Renal cortical epithelial cell (primary cell): ENCODE measurements around the gene DDX28. TPM values are rescaled to one million over a fixed set of nuclear protein-coding genes. Genes with fewer than 3 reads are reported as not detected.
A peak's percentile ranks its signal among the peaks of the same experiment; 100 is the strongest.
"Not testable (repeated sequence)": the region's sequence is repeated elsewhere in the genome, so short reads cannot be mapped to it uniquely, and the experiment has no call there.

Experiments
- DNase-seq: peaks from one replicate; pipeline ENCODE4 v3.0.0-alpha.2; 2011; ENCODE audit warnings: low read depth
- total RNA-seq: library from RNA; depleted of rRNA; stranded (reverse); fragments of >200 nt; gene quantifications from 2 replicates; pipeline ENCODE4 v1.2.3, GENCODE V29; 2014

DDX28 gene
- total RNA-seq, 1 donor from 2014 or later: 12.9 TPM

DNA sequence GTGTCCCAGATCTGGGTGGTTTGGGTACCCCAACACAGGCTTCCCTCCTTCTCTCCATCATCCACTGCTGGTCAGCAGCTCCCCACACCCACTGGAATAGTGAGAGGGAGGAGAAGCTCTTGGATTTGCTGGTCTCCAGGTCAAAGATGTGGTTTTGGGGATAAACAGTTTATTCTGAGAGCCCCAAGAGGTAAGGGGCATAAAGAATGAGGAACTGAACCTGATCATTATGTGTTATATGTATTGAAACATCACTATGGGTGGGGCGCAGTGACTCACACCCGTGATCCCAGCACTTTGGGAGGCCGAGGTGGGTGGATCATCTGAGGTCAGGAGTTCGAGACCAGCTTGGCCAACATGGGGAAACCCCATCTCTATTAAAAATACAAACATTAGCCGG lies 27.6 kb downstream of the DDX28 start:
- no peak for DNase-seq

DNA sequence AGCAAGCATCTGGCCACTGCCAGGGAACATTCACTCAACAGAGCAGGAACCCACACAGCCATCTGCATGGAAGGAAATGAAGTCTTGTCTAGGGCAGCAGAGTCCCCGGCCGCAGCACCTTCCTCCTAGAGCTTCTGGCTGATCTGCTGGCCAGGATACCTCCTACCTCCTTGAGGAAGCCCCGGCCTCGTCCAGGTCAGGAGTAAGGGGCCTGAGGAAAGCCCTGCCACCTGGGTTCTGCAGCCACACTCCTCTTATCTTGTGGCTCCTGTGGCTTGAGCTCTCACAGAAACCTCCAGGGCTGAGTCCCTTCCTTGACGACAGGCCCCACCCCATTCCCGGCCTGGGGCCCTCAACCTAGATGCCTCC lies 29.0 kb downstream of the DDX28 start:
- DNase-seq: not testable (repeated sequence)

DNA sequence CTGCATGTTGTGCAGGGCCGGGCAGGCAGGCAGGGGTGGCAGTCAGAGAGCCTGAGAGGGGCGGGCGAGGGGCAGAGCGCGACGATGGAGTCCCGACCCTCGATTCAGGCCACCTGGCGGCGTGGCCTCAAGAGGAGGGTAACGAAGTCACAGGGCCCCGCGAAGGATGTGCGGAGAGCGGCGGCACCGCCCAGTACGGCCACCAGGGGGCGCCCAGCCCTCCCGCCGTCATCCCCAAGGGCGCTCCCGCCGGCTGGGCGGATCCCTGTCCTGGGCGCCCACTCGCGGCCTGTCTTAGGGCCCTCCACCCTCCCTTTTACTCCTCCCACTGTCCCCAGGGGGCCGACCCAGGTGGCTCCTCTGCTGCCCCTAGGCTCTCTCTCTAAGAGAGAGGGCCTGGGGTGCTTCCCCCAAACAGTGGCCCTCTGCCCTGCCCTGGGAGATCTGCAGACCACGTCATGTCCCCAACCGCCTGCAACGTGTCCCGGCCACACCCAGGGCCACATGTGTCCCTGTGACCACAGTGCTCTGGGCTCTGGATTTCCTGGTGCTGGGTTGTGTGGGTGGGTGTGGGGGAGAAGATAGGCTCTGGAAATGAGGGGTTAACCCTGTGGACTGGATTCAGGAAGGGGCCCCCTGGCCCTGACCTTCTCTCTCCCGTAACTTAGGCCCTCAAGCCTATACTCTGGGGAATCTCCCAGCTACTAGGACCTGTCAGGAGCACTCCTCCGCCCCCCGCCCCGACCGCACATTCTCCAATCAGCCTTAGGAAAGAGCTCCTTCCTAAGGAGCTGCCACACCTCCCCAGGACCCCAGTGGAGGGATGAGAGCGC lies 29.6 kb downstream of the DDX28 start:
- DNase-seq: peak; percentile 4

DNA sequence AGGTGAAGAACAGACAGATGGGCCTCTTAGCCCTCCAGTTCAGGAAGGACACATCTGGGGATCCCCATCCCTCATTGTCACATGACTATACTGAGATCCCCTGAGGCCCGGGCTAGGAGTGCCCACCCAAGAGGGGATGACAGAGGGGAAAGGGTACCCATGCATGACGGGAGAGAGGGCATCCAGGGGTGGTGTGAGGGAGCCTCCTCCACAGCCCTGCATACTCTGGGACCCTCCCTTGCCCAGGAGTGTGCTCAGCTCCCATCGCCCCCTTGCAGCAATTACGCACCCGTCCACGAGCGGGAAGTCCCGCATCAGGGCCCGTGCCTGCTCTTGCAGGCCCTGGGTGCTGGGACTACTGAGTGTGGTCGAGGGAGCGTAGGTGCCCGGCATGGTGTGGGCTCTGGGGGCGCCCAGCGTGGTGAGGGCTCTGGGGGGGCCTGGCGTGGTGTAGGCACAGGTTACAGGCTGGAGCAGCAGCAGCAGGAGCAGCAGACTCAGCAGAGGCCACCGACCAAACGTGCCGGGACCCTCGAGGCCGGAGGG lies 30.3 kb downstream of the DDX28 start:
- no peak for DNase-seq

DNA sequence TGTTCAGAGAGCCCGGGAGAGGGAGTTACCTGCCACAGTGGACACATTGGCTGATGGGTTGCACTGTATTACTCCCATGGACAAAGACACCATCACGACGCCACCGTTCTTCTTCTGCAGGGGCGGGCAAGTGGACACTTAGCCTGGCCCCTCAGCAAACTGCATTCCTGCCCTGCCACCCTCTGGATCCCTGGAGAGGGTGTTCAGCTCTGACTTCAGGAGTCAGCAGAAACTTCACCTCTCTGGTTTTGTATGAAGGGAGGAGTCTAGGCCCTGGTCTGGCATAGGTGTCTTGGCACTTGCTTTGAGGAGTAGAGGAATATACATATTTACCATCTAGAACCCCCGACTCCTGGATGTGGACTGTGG lies 33.0 kb downstream of the DDX28 start:
- no peak for DNase-seq

DNA sequence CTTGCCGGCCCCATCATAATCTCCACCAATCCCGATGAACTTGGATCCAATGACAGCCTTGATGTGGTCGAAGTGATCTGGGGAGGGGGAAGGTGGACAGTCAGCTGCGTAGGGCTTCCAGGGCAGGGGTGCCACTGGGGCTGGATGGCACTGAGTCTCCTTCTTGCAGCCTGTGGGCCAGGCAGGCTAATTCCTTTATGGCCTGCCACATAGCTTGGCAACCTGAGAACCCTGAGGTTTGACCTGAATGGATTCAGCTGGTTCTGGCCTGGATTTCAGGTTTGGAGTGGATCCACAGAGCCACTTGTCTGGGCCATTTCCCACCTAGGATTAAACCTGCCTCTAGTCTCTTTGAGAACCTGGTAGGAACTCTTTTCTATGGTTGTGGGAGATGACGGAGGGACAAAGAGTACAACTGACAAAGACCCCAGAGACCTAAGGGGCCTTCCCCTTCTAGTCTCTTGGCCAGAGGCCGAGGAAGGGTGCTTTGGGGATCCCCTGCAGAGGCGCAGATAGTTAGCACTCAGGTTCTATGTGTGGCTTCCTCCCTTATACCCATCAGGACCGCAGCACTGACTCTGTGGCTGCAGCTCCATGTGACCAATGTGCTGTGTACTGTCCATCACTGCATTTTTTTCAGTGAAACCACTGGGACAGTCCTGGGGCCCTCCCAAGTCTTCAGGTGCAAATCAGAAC lies 33.6 kb downstream of the DDX28 start:
- no peak for DNase-seq

DNA sequence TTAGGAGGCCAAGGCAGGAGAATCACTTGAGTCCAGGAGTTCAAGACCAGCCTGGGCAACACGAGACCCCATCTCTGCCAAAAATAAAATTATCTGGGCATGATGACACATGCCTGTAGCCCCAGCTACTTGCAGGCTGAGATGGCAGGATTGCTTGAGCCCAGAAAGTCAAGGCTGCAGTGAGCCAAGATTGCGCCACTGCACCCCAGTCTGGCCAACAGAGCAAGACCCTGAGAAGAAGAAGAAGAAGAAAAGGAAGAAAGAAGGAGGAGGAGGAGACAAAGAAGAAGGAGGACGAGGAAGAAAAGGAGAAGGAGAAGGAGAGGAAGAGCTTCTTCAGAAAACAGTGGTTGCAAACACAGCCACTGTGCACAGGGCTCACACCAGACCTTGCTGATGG lies 34.4 kb downstream of the DDX28 start:
- DNase-seq: no peak

DNA sequence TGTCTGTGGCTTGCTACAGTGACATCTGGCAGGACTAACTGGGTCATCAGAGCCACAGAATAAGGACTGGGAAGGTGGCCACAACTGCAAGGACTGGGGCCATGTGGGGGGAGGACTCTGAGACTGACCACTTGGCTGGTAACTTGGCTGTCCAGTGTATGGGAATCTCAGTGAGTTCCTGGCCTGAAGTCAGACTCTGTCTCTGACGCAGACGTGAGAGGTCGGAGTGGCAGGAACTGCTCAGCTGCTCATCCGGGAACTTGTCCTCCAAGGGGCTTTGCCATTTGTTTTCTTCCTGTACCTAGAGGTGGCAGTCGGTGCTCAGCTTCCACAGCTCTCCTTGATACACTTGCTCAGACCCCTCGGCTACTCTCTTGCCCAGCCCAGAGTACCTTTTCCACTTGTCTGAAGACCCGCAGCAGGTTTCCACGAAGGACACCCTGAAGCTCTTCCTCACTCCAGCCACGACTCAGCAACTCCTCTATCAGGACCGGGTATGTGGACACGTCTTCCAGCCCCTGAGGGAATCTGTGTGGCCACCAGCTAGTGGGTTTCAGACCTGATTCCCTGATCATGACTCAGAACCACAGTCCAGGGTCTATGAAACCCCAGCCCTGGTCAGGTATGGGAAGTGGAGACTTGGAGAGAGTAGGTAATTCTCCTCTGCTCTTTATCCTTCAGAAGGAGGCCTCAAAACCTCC lies 35.4 kb downstream of the DDX28 start:
- peak; percentile 19 for DNase-seq

DNA sequence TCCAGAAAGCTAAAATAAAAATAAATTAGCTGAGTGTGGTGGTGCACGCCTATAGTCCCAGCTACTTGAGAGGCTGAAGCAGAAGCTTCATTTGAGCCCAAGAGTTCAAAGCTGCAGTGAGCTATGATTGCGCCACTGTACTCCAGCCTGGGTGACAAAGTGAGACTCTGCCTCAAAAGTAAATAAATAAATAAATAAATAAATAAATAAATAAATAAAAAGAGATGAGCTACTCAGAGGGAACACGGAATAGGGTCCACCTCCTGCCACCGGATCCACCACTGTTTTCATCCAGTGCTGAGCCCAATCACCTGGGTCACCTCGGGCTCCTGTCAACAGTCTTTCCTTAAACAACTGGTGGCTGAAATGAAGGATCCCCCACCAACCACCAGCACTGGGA lies 36.1 kb downstream of the DDX28 start:
- no peak for DNase-seq

DNA sequence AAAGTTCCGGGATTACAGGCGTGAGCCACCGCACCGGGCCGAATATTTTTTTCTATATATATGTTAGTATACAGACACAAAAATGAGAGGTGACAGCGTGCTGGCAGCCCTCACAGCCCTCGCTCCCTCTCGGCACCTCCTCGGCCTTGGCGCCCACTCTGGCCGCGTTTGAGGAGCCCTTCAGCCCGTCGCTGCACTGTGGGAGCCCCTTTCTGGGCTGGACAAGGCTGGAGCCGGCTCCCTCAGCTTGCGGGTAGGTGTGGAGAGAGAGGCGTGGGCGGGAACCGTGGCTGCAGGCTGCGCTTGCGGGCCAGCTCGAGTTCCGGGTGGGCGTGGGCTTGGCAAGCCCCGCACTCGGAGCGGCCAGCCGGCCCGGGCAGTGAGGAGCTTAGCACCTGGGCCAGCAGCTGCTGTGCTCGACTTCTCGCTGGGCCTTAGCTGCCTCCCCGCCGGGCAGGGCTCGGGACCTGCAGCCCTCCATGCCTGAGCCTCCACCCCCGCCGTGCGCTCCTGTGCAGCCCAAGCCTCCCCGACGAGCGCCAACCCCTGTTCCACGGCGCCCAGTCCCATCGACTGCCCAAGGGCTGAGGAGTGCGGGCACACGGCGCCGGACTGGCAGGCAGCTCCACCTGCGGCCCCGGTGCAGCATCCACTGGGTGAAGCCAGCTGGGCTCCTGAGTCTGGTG lies 40.9 kb downstream of the DDX28 start:
- no peak for DNase-seq

DNA sequence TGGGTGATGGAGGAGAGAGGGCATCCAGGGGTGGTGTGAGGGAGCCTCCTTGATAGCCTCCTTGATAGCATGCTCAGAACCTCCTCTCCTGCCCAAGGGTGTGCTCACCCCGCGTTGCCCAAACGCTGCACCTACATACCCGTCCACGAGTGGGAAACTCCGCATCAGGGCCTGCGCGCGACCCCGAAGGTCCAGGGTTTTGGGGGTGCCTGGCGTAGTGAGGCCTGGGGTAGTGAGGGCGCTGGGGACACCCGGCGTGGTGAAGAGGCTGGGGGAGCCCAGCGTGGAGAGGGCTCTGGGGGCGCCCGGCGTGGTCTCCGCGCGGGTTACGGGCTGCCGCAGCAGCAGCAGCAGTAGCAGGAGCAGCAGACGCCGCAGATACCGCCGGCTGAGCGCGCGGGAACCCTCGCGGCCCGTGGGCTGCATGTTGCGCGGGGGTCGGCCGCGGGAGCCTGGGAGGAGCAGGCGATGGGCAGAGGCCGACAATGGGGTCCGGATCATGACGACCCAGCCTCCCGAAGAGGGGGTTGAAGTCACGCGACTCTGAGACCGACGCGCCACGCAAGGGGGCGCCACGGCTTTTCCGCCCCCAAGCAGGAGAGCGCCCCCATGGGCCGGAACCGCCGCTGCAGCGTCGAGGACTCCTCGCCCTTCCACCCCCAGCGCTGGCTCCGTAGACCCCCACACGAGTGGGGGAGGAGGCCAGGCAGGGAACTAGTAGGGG lies 42.9 kb downstream of the DDX28 start, which contains the start of gene DPEP3:
DPEP3 (minus strand) TSS at position 545 of the 724 bp plus-strand sequence; CDS start at position 426, 119 bp downstream.
- DNase-seq: no peak

DNA sequence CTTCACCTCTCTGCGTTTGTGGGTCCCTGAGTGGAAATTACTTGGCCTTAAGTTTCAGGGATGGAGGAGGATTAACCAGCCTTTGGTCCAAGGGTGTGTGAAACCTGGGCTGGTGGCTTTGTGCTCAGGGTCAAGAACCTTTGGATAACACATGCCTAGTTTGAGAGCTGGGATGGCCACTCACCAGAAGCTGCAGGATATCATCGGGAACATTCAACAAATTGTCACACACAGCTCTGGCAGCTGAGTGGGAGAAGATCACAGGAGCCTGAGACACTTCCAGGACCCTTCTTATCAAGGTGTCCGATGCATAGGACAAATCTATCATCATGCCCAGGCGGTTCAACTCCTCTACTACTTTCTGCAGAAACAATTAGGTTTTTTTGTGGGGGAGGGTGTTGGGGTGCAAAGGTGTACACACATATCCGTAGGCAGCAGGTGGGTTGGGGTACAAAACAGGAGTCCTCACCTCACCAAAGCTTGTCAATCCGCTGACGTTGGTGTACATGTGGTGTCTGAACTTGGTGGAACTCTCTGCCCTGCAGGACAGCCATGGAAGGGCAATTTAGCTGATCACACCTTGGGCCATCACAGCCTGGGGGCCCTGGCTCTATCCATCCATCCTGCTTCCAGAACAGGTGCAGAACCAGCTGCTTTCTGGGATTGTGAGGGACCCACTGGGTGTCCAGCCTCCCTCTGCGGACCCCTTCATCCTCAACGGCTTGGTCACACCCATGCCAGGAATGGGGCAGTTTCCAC lies 45.4 kb downstream of the DDX28 start:
- no peak for DNase-seq

DNA sequence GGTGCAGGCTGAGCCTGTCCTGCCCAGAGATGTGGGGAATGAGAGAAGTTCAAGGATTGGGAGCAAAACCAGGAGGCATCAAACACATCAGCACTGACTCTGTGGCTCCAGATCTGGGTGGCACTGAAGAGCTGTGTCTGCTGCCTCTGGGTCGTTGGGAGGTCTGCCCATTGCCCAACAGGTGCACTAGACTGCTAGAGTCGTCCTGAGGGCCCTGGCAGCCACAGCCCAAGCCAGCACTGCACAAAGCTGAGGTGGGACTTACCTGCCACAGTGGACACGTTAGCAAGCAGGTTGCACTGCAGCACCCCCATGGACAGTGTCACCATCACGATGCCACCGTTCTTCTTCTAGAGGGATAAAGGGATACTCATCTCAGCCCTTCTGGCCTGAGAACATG lies 46.0 kb downstream of the DDX28 start:
- no peak for DNase-seq

DNA sequence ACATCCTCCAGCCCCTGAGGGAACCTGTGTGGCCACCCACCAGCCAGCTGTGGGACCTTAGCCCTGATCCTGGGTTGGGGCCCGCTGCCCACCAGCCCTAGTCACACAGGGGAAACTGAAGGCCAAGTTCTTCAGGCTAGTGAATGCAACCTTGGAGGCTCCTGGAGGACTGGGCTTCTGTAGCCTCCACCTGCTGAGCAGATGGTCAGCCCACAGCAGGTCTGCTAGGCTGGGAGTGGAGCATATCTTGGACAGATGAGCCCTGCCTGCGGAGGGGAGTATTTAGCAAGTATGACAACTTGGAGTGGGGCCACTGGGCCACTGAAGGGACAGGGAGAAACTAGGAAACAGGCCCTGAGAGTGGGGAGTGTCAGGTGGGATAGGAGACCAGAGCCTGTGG lies 46.8 kb downstream of the DDX28 start:
- DNase-seq: no peak

DNA sequence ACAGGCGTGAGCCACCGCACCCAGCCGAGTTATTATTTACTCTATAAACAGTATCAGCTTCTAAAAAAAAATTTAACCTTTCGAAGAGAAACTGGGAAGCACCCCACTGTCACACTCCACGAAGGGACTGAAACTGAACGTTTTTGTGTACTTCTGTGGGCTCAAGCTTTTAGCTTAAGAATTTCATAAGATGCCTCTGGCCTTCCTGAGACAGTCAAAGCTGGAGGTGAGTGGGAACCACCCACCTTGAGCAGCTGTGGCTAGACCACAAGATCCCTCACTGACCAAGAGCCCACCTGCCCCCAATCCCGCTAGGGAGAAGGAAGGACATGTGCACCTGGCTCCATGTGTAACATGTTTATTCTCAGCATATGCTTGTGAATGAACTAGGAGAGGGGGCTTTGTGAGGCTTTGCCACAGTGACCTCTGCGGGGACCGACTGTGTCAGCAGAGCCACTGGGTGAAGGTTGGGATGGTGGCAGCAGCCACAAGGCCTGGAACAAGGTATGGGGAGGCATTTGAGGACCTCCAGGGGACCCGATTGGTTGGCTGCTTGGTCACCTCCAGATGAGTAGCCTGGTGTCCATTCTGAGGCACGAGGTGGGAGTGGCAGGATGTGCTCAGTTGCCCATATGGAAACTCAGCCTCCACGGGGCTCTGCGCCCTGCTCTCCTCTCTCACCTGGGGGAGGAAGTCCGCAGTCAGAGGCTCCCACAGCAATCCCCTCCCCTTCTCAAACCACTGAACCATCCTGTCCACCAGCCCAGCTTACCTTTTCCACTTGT lies 47.5 kb downstream of the DDX28 start:
- DNase-seq: no peak

DNA sequence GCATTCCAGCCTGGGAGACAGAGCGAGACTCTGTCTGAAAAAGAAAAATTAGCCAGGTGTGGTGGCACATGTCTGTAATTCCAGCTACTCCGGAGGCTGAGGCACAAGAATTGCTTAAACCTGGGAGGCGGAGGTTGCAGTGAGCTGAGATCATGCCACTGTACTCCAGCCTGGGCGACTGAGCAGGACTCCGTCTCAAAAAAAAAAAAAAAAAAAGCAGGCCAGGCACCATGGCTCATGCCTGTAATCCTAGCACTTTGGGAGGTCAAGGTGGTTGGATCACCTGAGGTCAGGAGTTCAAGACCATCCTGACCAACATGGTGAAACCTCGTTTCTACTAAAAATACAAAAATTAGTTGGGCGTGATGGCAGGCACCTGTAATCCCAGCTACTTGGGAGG lies 50.7 kb downstream of the DDX28 start:
- not testable (repeated sequence) for DNase-seq

DNA sequence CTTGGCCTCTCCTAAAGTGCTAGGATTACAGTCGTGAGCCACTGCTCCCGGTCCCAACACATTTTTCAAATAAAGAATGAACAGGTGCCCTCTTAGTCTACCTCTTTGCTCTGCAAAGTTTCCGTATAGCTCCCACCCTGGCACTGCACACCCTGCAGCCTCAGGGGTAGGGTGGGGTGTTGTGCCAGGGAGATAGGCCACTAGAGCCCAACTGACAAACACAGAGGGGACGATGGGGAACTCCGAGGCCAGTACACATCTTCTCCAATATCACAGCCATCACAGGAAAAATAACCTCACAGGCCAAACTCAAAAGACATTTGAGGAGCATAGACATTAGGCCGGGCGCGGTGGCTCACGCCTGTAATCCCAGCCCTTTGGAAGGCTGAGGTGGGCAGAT lies 51.9 kb downstream of the DDX28 start:
- no peak for DNase-seq
